ENCODE measurements around the gene NKD1.
A peak's percentile ranks its signal among the peaks of the same experiment; 100 is the strongest.

NKD1 gene

DNA sequence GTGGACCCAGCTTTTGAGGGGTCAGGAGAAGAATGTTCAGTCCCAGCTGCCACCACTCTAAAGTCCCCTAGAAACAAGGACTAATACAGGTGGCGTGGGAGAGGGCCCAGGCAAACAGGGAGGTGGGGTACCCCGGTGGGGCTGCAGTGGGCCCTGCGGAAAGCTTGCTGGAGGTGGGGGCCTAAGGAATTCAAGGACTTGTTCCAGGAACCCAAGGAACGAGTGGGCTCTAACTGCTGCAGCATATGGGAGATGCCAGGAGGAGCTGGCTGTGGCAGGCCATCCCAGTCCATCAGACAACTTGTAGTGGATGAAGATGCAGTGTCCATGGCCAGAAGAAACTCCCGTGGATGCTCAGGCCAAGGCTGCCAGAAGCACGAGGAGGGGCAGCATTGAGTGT, 122.3 kb downstream of the NKD1 start:
- no peak for DNase-seq (ENCODE audit: low read depth in 2 of 3, low spot score in 2 of 3)

DNA sequence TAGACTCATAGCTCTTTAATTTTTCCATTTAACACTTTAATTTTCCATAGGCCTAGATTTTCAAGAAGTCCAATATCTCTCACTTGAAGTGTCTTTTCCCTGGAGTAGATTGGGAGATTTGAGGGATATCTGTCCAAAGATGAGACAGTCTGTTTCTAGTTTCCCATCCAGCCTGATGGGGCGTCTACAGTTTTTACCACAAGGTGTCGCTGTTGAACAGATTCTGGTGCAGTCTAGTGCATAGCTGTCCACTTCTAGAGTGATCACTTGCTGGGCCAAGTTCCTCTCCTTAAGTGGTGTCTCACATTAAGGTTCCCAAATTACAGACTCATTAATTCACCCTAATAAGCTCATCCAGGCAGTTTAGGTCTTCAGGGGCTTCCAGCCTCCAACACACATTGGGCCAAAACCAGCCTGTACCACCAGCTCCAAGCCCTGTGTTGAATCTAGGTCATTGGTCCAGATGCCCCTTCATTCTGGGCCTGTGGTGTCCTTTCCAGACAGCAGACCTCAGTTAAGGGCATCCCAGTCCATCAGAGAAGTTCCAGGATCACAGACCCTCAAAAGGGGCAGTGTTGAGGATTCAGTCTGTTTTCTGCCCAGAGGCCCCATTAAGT, 123.6 kb downstream of the NKD1 start:
- DNase-seq (ENCODE audit: low read depth in 2 of 3, low spot score in 2 of 3): peak in 1 of 3 experiments; percentile 66

GRCh38 chr16:50673496-50674275, 125.5 kb downstream of the NKD1 start:
- no peak for DNase-seq (ENCODE audit: low read depth in 2 of 3, low spot score in 2 of 3)

DNA sequence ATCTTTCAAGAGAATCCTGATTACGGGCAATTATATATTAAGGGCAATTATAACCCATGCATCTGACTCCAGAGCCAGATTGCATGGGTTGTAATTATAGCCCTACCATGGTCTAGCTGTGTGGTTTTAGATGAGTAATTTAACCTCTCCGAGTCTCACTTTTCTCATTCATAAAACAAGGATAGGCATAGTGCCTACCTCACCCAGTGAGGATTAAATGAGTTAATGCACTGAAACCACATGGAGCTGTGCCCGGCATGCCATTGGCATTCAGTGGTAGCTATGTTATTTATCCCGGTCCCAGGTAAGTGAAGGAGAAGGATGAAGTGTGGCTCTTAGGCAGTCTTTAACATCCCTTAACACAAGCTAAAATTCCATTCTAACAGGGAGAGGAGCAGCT, 126.6 kb downstream of the NKD1 start:
- no peak for DNase-seq (ENCODE audit: low read depth in 2 of 3, low spot score in 2 of 3)

GRCh38 chr16:50675686-50676610, 127.8 kb downstream of the NKD1 start:
- DNase-seq (ENCODE audit: low read depth in 2 of 3, low spot score in 2 of 3): no peak

DNA sequence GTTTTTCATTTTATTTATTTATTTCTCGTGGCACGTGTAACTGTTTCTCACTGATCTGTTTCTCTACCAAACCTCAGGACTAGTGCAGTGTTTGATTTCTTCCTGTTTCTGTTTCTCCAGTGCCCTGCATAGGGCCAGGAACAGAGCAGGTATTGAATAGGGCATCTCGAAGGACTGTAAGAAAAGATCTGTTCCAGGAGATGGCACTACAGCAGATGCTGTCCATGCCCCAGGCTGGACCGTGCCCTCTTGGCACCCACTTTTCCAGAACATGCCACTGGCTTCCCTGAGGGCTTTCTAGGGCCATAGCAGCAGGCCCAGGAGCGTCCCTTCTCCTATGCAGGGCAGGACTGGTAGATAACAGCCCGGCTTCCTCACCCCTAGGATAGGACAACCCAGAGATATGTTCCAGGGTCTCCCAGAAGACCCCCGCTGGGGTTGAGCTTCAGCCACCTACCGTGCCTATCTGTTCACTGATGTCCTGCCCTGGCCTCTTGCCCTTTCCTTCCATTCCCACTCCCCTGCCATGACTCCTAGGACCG, 128.6 kb downstream of the NKD1 start:
- no peak for DNase-seq (ENCODE audit: low read depth in 2 of 3, low spot score in 2 of 3)

- no peak for DNase-seq (ENCODE audit: low read depth in 2 of 3, low spot score in 2 of 3)
Measured at GRCh38 chr16:50677351-50677750, 129.2 kb downstream of the NKD1 start.

- DNase-seq (ENCODE audit: low read depth in 2 of 3, low spot score in 2 of 3): no peak
Measured at GRCh38 chr16:50678531-50678930, 130.3 kb downstream of the NKD1 start.

DNA sequence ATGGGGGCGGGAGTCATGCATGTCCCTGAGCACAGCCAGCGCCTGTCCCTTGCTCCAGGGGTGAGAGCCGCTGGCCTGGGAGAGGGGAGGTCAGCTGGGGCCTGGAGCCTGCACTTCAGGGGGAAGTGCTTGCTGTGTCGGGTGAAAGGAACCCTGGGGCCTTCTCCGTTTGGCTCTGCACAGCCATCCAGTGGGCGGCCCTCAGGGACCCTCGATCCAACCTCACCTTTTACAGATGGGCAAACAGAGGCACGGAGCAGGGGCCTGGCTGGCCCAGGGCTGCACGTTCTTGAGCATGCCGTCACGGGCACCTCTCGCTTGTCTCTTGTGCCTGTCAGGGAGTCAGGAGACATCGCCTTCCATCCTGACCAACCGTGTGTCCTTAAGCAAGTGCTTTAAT, 131.1 kb downstream of the NKD1 start:
- DNase-seq (ENCODE audit: low read depth in 2 of 3, low spot score in 2 of 3): no peak

GRCh38 chr16:50679676-50680555, 131.7 kb downstream of the NKD1 start:
- DNase-seq (ENCODE audit: low read depth in 2 of 3, low spot score in 2 of 3): no peak

- DNase-seq (ENCODE audit: low read depth in 2 of 3, low spot score in 2 of 3): no peak
Measured at GRCh38 chr16:50680556-50680893, 132.3 kb downstream of the NKD1 start.

DNA sequence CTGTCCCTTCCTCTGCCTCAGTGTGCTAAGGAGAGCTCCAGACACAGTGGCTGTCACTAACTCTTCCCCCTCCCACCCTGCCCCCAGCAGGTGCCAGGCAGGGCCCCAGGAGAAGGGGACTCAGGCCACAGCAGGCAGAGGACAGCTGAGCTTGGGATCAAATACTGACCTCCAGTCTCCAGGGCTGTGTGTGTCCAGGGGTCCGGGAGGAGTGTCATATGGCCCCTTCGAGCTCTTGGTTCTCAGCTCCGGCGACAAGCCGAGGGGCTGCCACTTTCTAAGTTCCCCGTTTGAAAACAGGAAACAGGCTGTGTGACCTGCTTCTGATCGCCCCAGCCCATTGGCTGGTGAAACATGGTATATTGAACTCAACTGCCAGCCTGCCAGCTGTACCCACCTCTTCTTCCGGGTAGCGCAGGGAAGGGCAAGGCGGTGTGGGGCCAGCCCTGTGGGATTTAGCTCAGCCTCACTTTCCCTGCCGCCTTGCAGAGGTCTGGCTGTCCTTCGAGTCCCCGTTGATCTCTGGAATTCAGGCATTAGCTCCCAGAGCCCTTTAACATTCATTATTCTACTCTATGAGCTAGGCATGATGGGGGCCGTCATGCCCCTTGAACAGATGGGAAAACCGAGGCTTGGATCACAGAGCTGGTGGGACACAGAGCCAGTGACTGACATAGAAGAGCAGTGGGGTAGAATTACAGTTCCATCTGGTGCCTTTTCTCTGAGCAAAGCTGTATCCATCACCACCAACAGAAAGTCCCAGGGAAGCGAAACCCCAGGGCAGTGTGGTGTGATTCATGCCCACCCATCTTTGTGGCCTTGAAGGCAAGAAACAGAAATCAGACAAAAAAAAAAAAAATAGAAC, 133.1 kb downstream of the NKD1 start, which contains the start of gene SNX20:
SNX20 (minus strand) TSS at position 292 of the 865 bp plus-strand sequence. CDS start 3,786 bp downstream, outside the sequence.
- no peak for DNase-seq (ENCODE audit: low read depth in 2 of 3, low spot score in 2 of 3)

GRCh38 chr16:50683689-50684374, 135.6 kb downstream of the NKD1 start:
- no peak for DNase-seq (ENCODE audit: low read depth in 2 of 3, low spot score in 2 of 3)

GRCh38 chr16:50684823-50685461, 136.7 kb downstream of the NKD1 start:
- no peak for DNase-seq (ENCODE audit: low read depth in 2 of 3, low spot score in 2 of 3)

DNA sequence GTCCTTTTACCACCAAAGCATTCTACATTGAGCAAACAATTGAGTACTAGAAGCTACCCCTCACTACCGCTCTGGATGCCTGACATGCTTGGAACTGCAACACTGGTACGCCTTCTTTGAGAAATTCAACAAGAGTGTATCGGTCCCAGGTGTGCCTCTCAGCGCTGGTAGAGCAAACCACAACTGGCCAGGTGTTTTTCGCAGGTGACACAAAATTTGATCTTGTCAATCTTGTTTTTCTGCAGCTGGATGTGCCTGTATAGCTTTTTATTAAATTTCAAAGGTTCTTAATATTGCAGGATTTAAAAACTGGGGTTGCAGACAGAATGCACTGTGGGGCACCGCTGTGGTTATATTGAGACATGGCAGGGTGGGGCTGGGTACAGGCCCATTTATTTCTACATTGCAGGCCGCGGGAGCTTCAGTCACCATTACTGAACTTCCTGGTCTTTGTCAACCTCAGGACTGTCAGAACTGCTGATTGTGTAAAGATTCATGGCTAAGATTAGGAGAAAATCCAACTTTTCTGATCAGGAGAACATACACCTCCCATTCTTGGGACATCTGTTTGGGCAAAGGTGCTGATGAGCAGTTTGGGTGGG, 137.4 kb downstream of the NKD1 start:
- no peak for DNase-seq (ENCODE audit: low read depth in 2 of 3, low spot score in 2 of 3)

GRCh38 chr16:50688083-50688482, 139.9 kb downstream of the NKD1 start:
- no peak for DNase-seq (ENCODE audit: low read depth in 2 of 3, low spot score in 2 of 3)

GRCh38 chr16:50688867-50689266, 140.7 kb downstream of the NKD1 start:
- DNase-seq (ENCODE audit: low read depth in 2 of 3, low spot score in 2 of 3): no peak

DNA sequence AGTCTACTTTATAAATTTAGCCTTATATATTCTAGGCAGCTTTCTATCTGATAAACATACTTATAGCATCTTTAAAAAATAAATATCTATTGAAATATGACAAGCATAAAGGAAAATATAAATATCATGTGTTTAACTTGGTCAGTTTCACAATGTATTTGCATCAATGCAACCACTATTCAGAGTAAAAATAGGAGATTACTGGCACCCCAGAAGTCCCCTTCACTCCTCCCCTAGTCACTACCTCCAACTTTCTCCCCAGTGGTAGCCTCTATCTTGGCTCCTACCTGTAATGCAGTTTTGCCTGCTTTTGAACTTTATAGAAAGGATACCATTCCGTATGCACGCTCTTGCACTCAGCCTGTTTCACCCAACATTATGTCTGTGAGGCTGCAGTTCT, 142.0 kb downstream of the NKD1 start:
- no peak for DNase-seq (ENCODE audit: low read depth in 2 of 3, low spot score in 2 of 3)
